Lung (tissue), 12 donors: ENCODE results near the gene NOP56. TPM values are rescaled to one million over a fixed set of nuclear protein-coding genes. Genes with fewer than 3 reads are reported as not detected.

Experiments
- ATAC-seq: fragments of 200-7000 bp; cut with Tn5 transposase; one replicate; pipeline ENCODE4 v1.9.1; 2020; ENCODE audit warnings: moderate number of reproducible peaks; ENCODE audit not compliant: insufficient read depth, low FRiP score
- DNase-seq, 3 donors: peaks; one replicate each; pipeline ENCODE4 v3.0.0-alpha.2; 2013 to 2017
- H3K27ac ChIP-seq, 2 donors: one replicate each; pipeline ENCODE4 v1.5.1; 2013; ENCODE audit warnings: mild to moderate bottlenecking in 2 of 2, moderate library complexity in 2 of 2, control low read depth in 1 of 2, inconsistent platforms in 1 of 2, low read depth in 1 of 2, low read length in 1 of 2
- H3K27me3 ChIP-seq, 3 donors: one replicate each; pipeline ENCODE4 v1.5.1; 2013; ENCODE audit warnings: low read length in 2 of 3; ENCODE audit not compliant: control insufficient read depth in 3 of 3, insufficient read depth in 3 of 3
- H3K36me3 ChIP-seq, 4 donors: one replicate each; pipeline ENCODE4 v1.5.1; 2013; ENCODE audit warnings: low read length in 4 of 4, mild to moderate bottlenecking in 1 of 4, moderate library complexity in 1 of 4; ENCODE audit not compliant: control insufficient read depth in 4 of 4, insufficient read depth in 4 of 4
- H3K4me1 ChIP-seq, 5 donors: one replicate each; pipeline ENCODE4 v1.5.1; 2013; ENCODE audit warnings: low read length in 5 of 5, mild to moderate bottlenecking in 2 of 5, moderate library complexity in 1 of 5; ENCODE audit not compliant: control insufficient read depth in 5 of 5, insufficient read depth in 5 of 5
- H3K4me3 ChIP-seq: one replicate; pipeline ENCODE4 v1.5.1; 2013; ENCODE audit warnings: mild to moderate bottlenecking, control low read depth, moderate library complexity
- H3K9ac ChIP-seq, 2 donors: one replicate each; pipeline ENCODE4 v1.5.1; 2013; ENCODE audit warnings: low read length in 2 of 2, control low read depth in 1 of 2; ENCODE audit not compliant: insufficient read depth in 1 of 2
- H3K9me3 ChIP-seq, 4 donors: one replicate each; pipeline ENCODE4 v1.5.1; 2013; ENCODE audit warnings: low read length in 3 of 4, mild to moderate bottlenecking in 1 of 4, moderate library complexity in 1 of 4; ENCODE audit not compliant: control insufficient read depth in 4 of 4, insufficient read depth in 3 of 4
- CTCF ChIP-seq: IDR thresholded peaks from 2 replicates; pipeline ENCODE4 v1.5.1; 2012; ENCODE audit warnings: mild to moderate bottlenecking; ENCODE audit errors: control extremely low read depth, extremely low read depth
- WGBS, 2 donors: extraction: QIAGEN DNeasy Blood & Tissue Kit; methylation state at CpG; one replicate each; pipeline ENCODE4 v1.1.7; 2013; 5-methylcytosine and 5-hydroxymethylcytosine counted together
- polyA plus RNA-seq, 2 donors: library from polyadenylated mRNA; stranded (reverse); fragments of 200-250 nt; gene quantifications; one replicate each; pipeline ENCODE4 v1.2.1, GENCODE V29; 2013
- total RNA-seq, 2 donors: library from RNA; depleted of rRNA in 1 of 2; stranded (reverse); fragments of >200 nt in 1 of 2; gene quantifications; one replicate each; pipeline ENCODE4 v1.2.1, GENCODE V29; 2014 to 2021
- donor health status: control.
- donor health status: control.
- donor health status: Bipolar disorder and iron deficiency.
- donor health status: healthy.
- donor health status: DM: yes; HTN: yes; CAD: no.

The NOP56 gene
- total and polyA plus RNA-seq, 4 donors = 73.3 to 138 (median 112) TPM

GRCh38 chr20:2657241-2657640 is 4.8 kb downstream of the NOP56 start:
- H3K9me3 ChIP-seq = no peaks in the 10 kb centered on the region
- H3K4me1 ChIP-seq = peaks cover 0 to 14% (median 3%) of the 10 kb centered on the region in 5 donors
- H3K4me3 ChIP-seq = no peak overlapping the region
- 84 to 86% methylated on average over 5 of the region's 5 CpGs for WGBS, 2 donors
- H3K27me3 ChIP-seq = no peaks in the 10 kb centered on the region
- H3K36me3 ChIP-seq = peaks cover 21 to 71% (median 64%) of the 10 kb centered on the region in 4 donors
- no peak overlapping the region for H3K27ac ChIP-seq
- TF ChIP-seq CTCF = no peak
- no peak overlapping the region for H3K9ac ChIP-seq
- no peak for DNase-seq
- ATAC-seq = no peak

GRCh38 chr20:2657674-2658073 is 5.2 kb downstream of the NOP56 start:
- Histone ChIP-seq H3K4me1 (peaks cover 0 to 14% (median 3%) of the 10 kb centered on the region in 5 donors), H3K27ac (no peak overlapping the region), H3K9ac (no peak overlapping the region), H3K27me3 (no peaks in the 10 kb centered on the region), H3K36me3 (peaks cover 21 to 71% (median 64%) of the 10 kb centered on the region in 4 donors), H3K4me3 (no peak overlapping the region), H3K9me3 (no peaks in the 10 kb centered on the region)
- ATAC-seq (no peak), DNase-seq (no peak)
- TF ChIP-seq CTCF = no peak
- whole genome bisulfite sequencing, 2 donors = 92 to 95% methylated on average over 5 of the region's 5 CpGs

- no peak for DNase-seq
- no peak overlapping the region for H3K9ac ChIP-seq
- TF ChIP-seq CTCF = no peak
- WGBS, 2 donors = 79 to 91% methylated on average over 13 of the region's 13 CpGs
- peaks cover 0 to 1% (median 0%) of the 10 kb centered on the region in 4 donors for H3K9me3 ChIP-seq
- H3K36me3 ChIP-seq = peaks cover 21 to 67% (median 66%) of the 10 kb centered on the region in 4 donors
- H3K27ac ChIP-seq = no peak overlapping the region
- H3K27me3 ChIP-seq = no peaks in the 10 kb centered on the region
- no peak overlapping the region for H3K4me3 ChIP-seq
- peaks cover 0 to 14% (median 7%) of the 10 kb centered on the region in 5 donors for H3K4me1 ChIP-seq
- ATAC-seq = no peak
Measured at GRCh38 chr20:2658414-2659354, 6.3 kb downstream of the NOP56 start.
